Uterus (tissue), 4 donors: ENCODE measurements around the gene GABRB1. TPM values are rescaled to one million over a fixed set of nuclear protein-coding genes. Genes with fewer than 3 reads are reported as not detected.

Experiments
- DNase-seq, 2 donors: peaks; one replicate each; pipeline ENCODE4 v3.0.0-alpha.2; 2019 to 2020
- H3K27ac ChIP-seq, 2 donors: fragments of 200-600 bp; sonication (generic); 1 replicate in 1 of 2; 2 replicates in 1 of 2; pipeline ENCODE4 v1.5.1; 2016 to 2018
- H3K27me3 ChIP-seq, 2 donors: fragments of 200-600 bp; sonication (generic); one replicate each; pipeline ENCODE4 v1.5.1; 2018 to 2019; ENCODE audit warnings: control low read depth in 1 of 2
- H3K36me3 ChIP-seq, 2 donors: fragments of 200-600 bp; sonication (generic); one replicate each; pipeline ENCODE4 v1.5.1; 2019; ENCODE audit warnings: control low read depth in 1 of 2
- H3K4me1 ChIP-seq, 2 donors: fragments of 200-600 bp; sonication (generic); one replicate each; pipeline ENCODE4 v1.5.1; 2018 to 2019; ENCODE audit warnings: control low read depth in 1 of 2
- H3K4me3 ChIP-seq, 2 donors: fragments of 200-600 bp; sonication (generic); 1 replicate in 1 of 2; 2 replicates in 1 of 2; pipeline ENCODE4 v1.5.1; 2018 to 2019; ENCODE audit warnings: mild to moderate bottlenecking in 1 of 2
- H3K9me3 ChIP-seq, 2 donors: fragments of 200-600 bp; sonication (generic); one replicate each; pipeline ENCODE4 v1.5.1; 2019; ENCODE audit warnings: control low read depth in 1 of 2
- CTCF ChIP-seq, 4 experiments: fragments of 200-600 bp in 2 of 4; fragments of 450-650 bp in 2 of 4; sonication (generic) in 2 of 4; IDR thresholded peaks; one replicate each; pipeline ENCODE4 v1.5.1; 2016 to 2019; ENCODE audit warnings: antibody characterized with exemption in 4 of 4, mild to moderate bottlenecking in 2 of 4, moderate library complexity in 1 of 4
- POLR2A ChIP-seq, 2 donors: fragments of 450-650 bp; IDR thresholded peaks; one replicate each; pipeline ENCODE4 v1.6.1; 2016; ENCODE audit warnings: antibody characterized with exemption in 2 of 2, mild to moderate bottlenecking in 1 of 2, moderate library complexity in 1 of 2
- intact Hi-C: fragments of 100-400 bp; cut with DNase I; formaldehyde crosslinking; loops from one replicate; pipeline ENCODE4 v1.15.1; 2023; ENCODE audit warnings: low total_unique reads
- total RNA-seq, 4 donors: library from RNA; depleted of rRNA in 3 of 4; stranded (reverse); fragments of >200 nt in 3 of 4; gene quantifications; one replicate each; pipeline versions ENCODE4 v1.1.0 to v1.2.4, GENCODE V29; 2014 to 2023
- donor health status: DM: yes; HTN: yes; CAD: no.

Gene GABRB1
- total RNA-seq, 4 donors from 2014 or later = 1.2 to 1.5 TPM; not detected in 2

DNA sequence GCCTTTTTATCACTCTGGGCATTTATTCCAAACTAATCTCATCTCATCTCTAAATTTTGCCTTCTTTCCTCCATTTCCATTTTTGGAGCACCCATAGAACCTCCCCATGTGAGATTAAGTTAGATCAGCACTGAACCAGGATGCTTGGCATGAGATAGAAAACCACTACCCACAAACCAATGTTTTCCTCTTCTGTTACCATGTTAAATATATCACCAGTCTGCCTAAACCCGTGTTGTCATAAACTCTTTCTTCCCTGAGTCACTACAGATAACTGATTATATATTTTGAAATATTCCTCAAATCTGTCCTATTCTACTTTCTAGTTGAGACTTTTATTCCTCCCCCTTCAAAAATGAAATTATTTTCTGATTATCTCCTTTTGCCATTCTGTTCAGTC, 37.6 kb downstream of the GABRB1 start:
- TF ChIP-seq POLR2A (IDR thresholded peaks at IDR 0.05) (no peak), CTCF (IDR thresholded peaks at IDR 0.05) (no peak)
- DNase-seq = no peak

GRCh38 chr4:47071901-47072341, 40.6 kb downstream of the GABRB1 start:
- Histone ChIP-seq H3K4me3 (no peak overlapping the region), H3K9me3 (no peaks in the 10 kb centered on the region), H3K4me1 (no peaks in the 10 kb centered on the region), H3K36me3 (no peaks in the 10 kb centered on the region), H3K27me3 (no peaks in the 10 kb centered on the region), H3K27ac (no peak overlapping the region)
- intact Hi-C loops = no loop called here
- TF ChIP-seq CTCF (IDR thresholded peaks at IDR 0.05) (no peak), POLR2A (IDR thresholded peaks at IDR 0.05) (no peak)
- DNase-seq = no peak

More for the DNA sequence above, 37.6 kb downstream of the GABRB1 start:
- H3K4me3 ChIP-seq = no peak overlapping the region
- H3K36me3 ChIP-seq = no peaks in the 10 kb centered on the region
- H3K27me3 ChIP-seq = no peaks in the 10 kb centered on the region
- H3K9me3 ChIP-seq = no peaks in the 10 kb centered on the region
- no peaks in the 10 kb centered on the region for H3K4me1 ChIP-seq
- intact Hi-C loops = no loop called here
- no peak overlapping the region for H3K27ac ChIP-seq

DNA sequence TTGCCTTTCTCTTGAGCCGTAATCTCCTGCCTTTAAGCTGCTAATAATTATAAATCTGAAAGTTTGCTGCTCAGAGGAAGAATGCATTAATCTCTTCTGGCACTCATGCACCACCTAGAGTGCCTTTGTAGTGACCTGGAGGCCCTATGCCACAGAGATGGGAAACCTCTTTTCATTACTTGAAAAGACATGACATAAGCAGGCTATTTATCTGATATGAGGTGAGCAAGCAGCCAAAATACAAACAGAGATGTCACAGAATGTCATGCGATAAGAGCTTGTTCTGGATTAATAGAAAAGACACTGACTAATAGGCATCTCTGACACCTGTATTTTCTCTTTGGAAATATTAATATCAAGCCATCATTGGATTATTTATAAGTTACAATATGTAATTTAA, 42.3 kb downstream of the GABRB1 start:
- TF ChIP-seq POLR2A (IDR thresholded peaks at IDR 0.05) = no peak
- no peak for TF ChIP-seq CTCF (IDR thresholded peaks at IDR 0.05)
- intact Hi-C loops = no loop called here

GRCh38 chr4:47074816-47075215, 43.4 kb downstream of the GABRB1 start:
- Histone ChIP-seq H3K4me3 (no peak overlapping the region), H3K9me3 (no peaks in the 10 kb centered on the region), H3K36me3 (no peaks in the 10 kb centered on the region), H3K27me3 (no peaks in the 10 kb centered on the region), H3K27ac (no peak overlapping the region), H3K4me1 (no peaks in the 10 kb centered on the region)
- intact Hi-C loops = no loop called here
- DNase-seq = no peak
- no peak for TF ChIP-seq POLR2A (IDR thresholded peaks at IDR 0.05)

More for the DNA sequence above, 42.3 kb downstream of the GABRB1 start:
- no peak for DNase-seq
- no peak overlapping the region for H3K4me3 ChIP-seq
- H3K27me3 ChIP-seq = no peaks in the 10 kb centered on the region
- H3K4me1 ChIP-seq = no peaks in the 10 kb centered on the region
- H3K36me3 ChIP-seq = no peaks in the 10 kb centered on the region
- no peak overlapping the region for H3K27ac ChIP-seq
- no peaks in the 10 kb centered on the region for H3K9me3 ChIP-seq

- Histone ChIP-seq H3K36me3 (no peaks in the 10 kb centered on the region), H3K27me3 (no peaks in the 10 kb centered on the region), H3K4me3 (no peak overlapping the region), H3K27ac (no peak overlapping the region), H3K4me1 (no peaks in the 10 kb centered on the region), H3K9me3 (no peaks in the 10 kb centered on the region)
- intact Hi-C loops = no loop called here
- DNase-seq = no peak
- TF ChIP-seq POLR2A (IDR thresholded peaks at IDR 0.05) = no peak
- no peak for TF ChIP-seq CTCF (IDR thresholded peaks at IDR 0.05)
Measured at GRCh38 chr4:47075262-47075661, 43.9 kb downstream of the GABRB1 start.

- Histone ChIP-seq H3K27me3 (no peaks in the 10 kb centered on the region), H3K4me3 (no peak overlapping the region), H3K9me3 (no peaks in the 10 kb centered on the region), H3K4me1 (no peaks in the 10 kb centered on the region), H3K27ac (no peak overlapping the region), H3K36me3 (no peaks in the 10 kb centered on the region)
- intact Hi-C loops = no loop called here
- TF ChIP-seq POLR2A (IDR thresholded peaks at IDR 0.05) (no peak), CTCF (IDR thresholded peaks at IDR 0.05) (no peak)
- no peak for DNase-seq
Measured at GRCh38 chr4:47075919-47076318, 44.6 kb downstream of the GABRB1 start.
